Choroid plexus epithelial cell (primary cell): ENCODE measurements around the gene REM2.
A peak's percentile ranks its signal among the peaks of the same experiment; 100 is the strongest.
"Not testable (repeated sequence)": the region's sequence is repeated elsewhere in the genome, so short reads cannot be mapped to it uniquely, and the experiment has no call there.

ENCODE experiments used
- DNase-seq: peaks from one replicate; pipeline ENCODE4 v3.0.0-alpha.2; 2010; ENCODE audit warnings: low read depth
- H3K4me3 ChIP-seq: 2 replicates; pipeline ENCODE4 v1.5.1; 2011; ENCODE audit warnings: low read depth, mild to moderate bottlenecking, control low read depth, low read length, moderate library complexity
- CTCF ChIP-seq: conservative IDR thresholded peaks from 2 replicates; pipeline ENCODE4 v1.5.1; 2011; ENCODE audit warnings: low read depth, mild to moderate bottlenecking, control low read depth, inconsistent platforms, low read length, moderate library complexity

REM2 gene

DNA sequence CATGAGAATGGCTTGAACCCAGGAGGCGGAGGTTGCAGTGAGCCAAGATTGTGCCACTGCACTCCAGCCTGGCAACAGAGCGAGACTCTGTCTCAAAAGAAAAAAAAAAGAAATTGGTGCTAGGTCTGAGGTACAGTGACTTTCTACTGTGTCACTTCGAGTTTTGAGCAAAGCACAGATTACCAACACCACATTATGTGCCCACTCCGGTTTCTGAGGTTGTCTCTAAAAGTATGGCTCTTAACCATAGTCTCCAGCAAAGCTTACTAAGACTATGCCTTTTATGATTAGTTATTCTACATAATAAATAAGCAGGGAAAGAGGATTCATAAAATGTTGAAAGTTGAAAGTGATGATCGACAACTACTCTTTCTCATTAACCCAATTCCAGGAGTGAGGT, 27.9 kb downstream of the REM2 start:
- no peak overlapping the region for H3K4me3 ChIP-seq
- TF ChIP-seq CTCF, result no peak
- DNase-seq, result no peak

DNA sequence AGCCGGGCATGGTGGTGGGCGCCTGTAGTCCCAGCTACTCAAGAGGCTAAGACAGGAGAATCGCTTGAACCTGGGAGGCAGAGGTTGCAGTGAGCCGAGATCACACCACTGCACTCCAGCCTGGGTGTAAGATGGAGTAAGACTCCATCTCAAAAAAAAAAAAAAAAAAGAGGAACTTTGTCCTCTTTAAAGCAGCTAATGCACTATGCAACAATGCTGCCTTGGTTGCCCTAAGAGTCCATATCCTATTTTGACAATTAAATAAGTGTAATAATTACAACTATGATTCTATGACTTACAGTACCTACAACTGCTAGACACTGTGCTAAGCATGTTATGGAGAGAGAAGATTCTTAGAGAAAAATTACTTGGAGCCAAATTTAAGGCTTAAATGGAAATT, 31.8 kb downstream of the REM2 start:
- DNase-seq, result not testable (repeated sequence)

DNA sequence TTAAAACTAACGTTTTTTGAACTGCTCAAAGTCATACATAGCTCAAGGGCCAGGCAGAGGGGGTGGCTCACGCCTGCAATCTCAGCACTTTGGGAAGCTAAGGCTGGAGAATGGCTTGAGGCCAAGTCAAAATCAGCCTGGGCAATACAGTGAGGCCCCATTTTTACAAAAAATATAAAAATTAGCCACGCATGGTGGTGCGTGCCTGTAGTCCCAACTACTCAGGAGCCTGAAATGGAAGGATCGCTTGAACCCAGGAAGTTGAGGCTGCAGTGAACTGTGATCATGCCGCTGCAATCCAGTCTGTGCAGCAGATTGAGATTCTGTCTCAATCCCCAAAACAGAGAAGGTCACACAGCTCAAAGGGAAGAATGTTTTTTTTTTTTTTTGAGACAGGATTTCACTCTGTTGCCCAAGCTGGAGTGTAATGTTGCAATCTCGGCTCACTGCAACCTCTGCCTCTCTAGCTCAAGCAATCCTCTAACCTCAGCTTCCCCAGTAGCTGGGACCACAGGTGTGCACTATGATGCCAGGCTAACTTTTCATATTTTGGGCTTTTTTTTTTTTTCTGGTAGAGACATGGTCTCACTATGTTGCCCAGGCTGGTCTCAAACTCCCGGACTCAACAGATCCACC, 33.0 kb downstream of the REM2 start:
- DNase-seq, result peak; percentile 78
- H3K4me3 ChIP-seq, result no peak overlapping the region
- no peak for TF ChIP-seq CTCF

More for the DNA sequence above, 31.8 kb downstream of the REM2 start:
- not testable (repeated sequence) for H3K4me3 ChIP-seq

DNA sequence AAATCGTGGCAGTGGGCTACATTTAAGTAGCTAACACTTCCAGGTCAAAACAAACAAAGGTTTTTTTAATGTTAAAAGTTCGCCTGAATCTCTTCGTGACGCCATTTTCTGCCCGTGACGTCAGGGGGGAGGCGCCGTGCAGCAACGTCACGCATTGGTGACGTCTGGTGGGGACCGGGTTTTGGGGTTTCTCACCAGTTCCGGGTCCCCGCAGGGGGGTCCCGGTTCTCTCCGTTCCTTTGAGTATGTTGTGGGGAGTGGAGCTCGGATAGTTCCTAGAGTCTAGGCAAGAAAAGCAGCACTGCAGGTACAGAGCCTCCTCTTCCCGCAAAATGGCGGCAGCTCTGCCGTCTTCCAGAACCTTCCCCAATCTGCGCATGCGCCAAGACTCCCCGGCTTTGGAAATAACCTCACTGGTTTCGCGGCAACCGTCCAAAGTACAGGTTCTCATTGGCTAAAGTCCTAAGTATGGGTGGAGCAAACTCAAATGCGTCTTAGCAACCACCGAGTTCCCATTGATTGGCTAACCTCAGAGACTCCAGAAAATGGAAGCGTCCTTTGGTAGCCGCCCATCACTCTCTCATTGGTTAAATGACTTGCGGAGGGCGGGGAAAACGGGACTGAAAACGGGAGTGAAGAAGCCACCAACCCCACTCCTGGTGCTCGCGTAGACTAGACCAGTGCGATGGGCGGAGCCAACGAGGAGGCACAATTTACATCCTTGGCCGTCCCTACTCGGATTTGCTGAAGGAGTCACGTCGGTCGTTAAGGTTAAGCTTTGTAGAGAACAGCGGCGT, 36.0 kb downstream of the REM2 start, which contains the start of gene RBM23:
Gene RBM23 (minus strand): TSS at position 346 of the 797 bp plus-strand sequence.
- DNase-seq, result peak; percentile 100
- no peak for TF ChIP-seq CTCF
- H3K4me3 ChIP-seq, result peak within 1 kb of the TSS; percentile 66

DNA sequence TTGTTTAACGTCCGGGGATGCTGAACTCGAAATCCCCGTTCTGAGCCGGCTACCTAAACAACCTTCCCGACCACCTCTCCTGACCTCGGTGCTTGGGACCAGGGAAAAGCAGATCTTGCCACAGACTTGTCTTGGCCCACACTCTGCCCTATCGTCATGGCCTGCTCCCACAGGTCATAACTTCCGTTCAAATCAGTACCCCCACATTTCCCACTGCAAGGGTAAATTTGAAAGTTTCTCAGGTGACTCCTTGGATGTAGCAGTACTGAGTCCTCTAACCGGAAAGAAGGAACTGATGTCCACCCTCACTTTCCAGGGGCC, 36.5 kb downstream of the REM2 start:
- no peak for DNase-seq
- H3K4me3 ChIP-seq, result peak overlapping the region; percentile 47
- no peak for TF ChIP-seq CTCF

DNA sequence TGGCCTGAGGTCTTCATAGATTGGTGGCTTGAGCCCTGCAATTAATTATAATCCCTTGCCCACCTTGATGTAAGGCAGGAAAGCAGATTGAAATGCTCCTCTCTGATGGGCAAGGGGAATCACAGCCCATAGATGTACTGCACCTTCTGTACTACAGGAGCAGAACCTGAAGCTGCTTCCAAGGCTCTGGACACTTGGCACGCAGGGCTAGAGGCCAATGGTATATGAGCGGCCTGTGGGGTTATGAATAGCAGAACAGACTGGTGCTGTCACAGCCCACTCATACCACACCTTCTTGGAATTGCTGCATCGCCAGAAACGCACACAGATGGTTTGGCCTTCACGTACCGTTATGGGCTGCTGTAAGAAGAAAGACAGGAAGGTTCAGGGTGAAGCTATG, 37.7 kb downstream of the REM2 start:
- no peak overlapping the region for H3K4me3 ChIP-seq
- no peak for DNase-seq
- no peak for TF ChIP-seq CTCF

- no peak for DNase-seq
- no peak for TF ChIP-seq CTCF
- H3K4me3 ChIP-seq, result no peak overlapping the region
Observed at GRCh38 chr14:22922294-22922693, 39.3 kb downstream of the REM2 start.
